ENCODE data around the gene TRAF7. TPM values are rescaled to one million over a fixed set of nuclear protein-coding genes. Genes with fewer than 3 reads are reported as not detected.
A peak's percentile ranks its signal among the peaks of the same experiment; 100 is the strongest.
"Not testable (repeated sequence)": the region's sequence is repeated elsewhere in the genome, so short reads cannot be mapped to it uniquely, and the experiment has no call there.

TRAF7 gene
- total RNA-seq, 1 donor from 2014 or later: 17.3 TPM

- no peak for DNase-seq
Measured at GRCh38 chr16:2200313-2200712, 44.7 kb downstream of the TRAF7 start.

GRCh38 chr16:2203119-2203688, 47.6 kb downstream of the TRAF7 start:
- not testable (repeated sequence) for DNase-seq

- DNase-seq: no peak
Measured at GRCh38 chr16:2204416-2205103, 49.0 kb downstream of the TRAF7 start.

GRCh38 chr16:2205104-2205966, 49.8 kb downstream of the TRAF7 start, which contains the start of gene MLST8:
TSS of gene MLST8 (plus strand) at chr16:2205454. CDS start at chr16:2206086, 632 bp downstream.
- DNase-seq: peak; percentile 90

GRCh38 chr16:2205967-2206313, 50.4 kb downstream of the TRAF7 start:
- no peak for DNase-seq

- DNase-seq: no peak
Measured at GRCh38 chr16:2206420-2206779, 50.8 kb downstream of the TRAF7 start.

GRCh38 chr16:2206780-2207433, 51.3 kb downstream of the TRAF7 start:
- DNase-seq: no peak

- DNase-seq: no peak
Measured at GRCh38 chr16:2207872-2208271, 52.3 kb downstream of the TRAF7 start.

- DNase-seq: no peak
Measured at GRCh38 chr16:2208308-2208707, 52.7 kb downstream of the TRAF7 start.

GRCh38 chr16:2208772-2209171, 53.2 kb downstream of the TRAF7 start:
- no peak for DNase-seq

GRCh38 chr16:2209258-2210008, 53.9 kb downstream of the TRAF7 start:
- DNase-seq: no peak

GRCh38 chr16:2210009-2210332, 54.4 kb downstream of the TRAF7 start:
- DNase-seq: no peak

- DNase-seq: no peak
Measured at GRCh38 chr16:2210386-2211365, 55.1 kb downstream of the TRAF7 start, which contains the start of gene BRICD5. TSS of gene BRICD5 (minus strand) at chr16:2210863. CDS start at chr16:2210833, 30 bp downstream.

- DNase-seq: no peak
Measured at GRCh38 chr16:2211923-2212347, 56.4 kb downstream of the TRAF7 start.

- DNase-seq: peak; percentile 15
Measured at GRCh38 chr16:2212362-2213324, 57.1 kb downstream of the TRAF7 start.

GRCh38 chr16:2213817-2214718, 58.5 kb downstream of the TRAF7 start:
- no peak for DNase-seq

GRCh38 chr16:2214719-2214968, 59.1 kb downstream of the TRAF7 start, which contains the start of gene PGP:
TSS of gene PGP (minus strand) at chr16:2214840. CDS start at chr16:2214777, 63 bp downstream.
- no peak for DNase-seq

GRCh38 chr16:2216330-2216729, 60.7 kb downstream of the TRAF7 start:
- no peak for DNase-seq

Measured in skin of body (tissue), 2 donors.